Mammary epithelial cell (primary cell): ENCODE data around the gene PCDH15.

ENCODE experiments used
- EZH2 ChIP-seq: IDR thresholded peaks from 2 replicates; pipeline ENCODE4 v1.6.1; 2012; ENCODE audit warnings: low read length, inconsistent platforms, borderline replicate concordance
- TF ChIP-seq, protein P1 (sequence below), 2 donors: IDR thresholded peaks in 1 of 2; conservative IDR thresholded peaks in 1 of 2; 2 replicates each; pipeline ENCODE4 v1.5.1; 2011 to 2012; ENCODE audit warnings: inconsistent platforms in 2 of 2, low read length in 2 of 2, mild to moderate bottlenecking in 2 of 2, control low read depth in 1 of 2, low read depth in 1 of 2; ENCODE audit not compliant: insufficient read depth in 1 of 2; ENCODE audit errors: extremely low read depth in 1 of 2

DNA sequence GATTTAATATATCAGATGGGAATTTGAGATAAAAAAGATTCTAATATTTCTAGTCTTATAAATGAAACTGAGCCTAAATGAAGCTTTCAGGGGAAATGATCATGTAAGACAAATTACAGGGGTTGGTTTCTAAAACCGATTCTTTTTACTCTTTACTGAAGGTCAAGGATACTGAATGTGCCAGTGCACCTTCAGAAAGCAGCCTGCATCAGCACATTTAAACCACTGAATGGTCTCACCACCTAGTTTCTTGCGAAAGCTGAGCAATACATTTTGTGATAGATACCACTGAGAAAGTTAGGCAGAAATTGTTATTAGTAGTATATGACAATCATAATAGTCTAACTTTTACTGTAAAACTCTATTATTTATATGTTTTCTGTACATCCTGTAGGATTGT lies 180.7 kb downstream of the PCDH15 start:
- TF ChIP-seq, protein P1, sequence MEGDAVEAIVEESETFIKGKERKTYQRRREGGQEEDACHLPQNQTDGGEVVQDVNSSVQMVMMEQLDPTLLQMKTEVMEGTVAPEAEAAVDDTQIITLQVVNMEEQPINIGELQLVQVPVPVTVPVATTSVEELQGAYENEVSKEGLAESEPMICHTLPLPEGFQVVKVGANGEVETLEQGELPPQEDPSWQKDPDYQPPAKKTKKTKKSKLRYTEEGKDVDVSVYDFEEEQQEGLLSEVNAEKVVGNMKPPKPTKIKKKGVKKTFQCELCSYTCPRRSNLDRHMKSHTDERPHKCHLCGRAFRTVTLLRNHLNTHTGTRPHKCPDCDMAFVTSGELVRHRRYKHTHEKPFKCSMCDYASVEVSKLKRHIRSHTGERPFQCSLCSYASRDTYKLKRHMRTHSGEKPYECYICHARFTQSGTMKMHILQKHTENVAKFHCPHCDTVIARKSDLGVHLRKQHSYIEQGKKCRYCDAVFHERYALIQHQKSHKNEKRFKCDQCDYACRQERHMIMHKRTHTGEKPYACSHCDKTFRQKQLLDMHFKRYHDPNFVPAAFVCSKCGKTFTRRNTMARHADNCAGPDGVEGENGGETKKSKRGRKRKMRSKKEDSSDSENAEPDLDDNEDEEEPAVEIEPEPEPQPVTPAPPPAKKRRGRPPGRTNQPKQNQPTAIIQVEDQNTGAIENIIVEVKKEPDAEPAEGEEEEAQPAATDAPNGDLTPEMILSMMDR (conservative IDR thresholded peaks at IDR 0.05 in 1 of 2, IDR thresholded peaks at IDR 0.05 in 1 of 2; ENCODE audit: extremely low read depth in 1 of 2, insufficient read depth in 1 of 2, low read depth in 1 of 2, low read length in 2 of 2) = no peak
- no peak for TF ChIP-seq EZH2
